K562 (cell line): ENCODE results near the gene ZNF799. TPM values are rescaled to one million over a fixed set of nuclear protein-coding genes. Genes with fewer than 3 reads are reported as not detected.

ENCODE experiments used
- CREM ChIP-seq: IDR thresholded peaks from 2 replicates; pipeline ENCODE4 v1.6.1; 2014; ENCODE audit warnings: antibody characterized with exemption, low read depth
- PML ChIP-seq: IDR thresholded peaks from 2 replicates; pipeline ENCODE4 v1.6.1; 2012; ENCODE audit warnings: low read length, inconsistent platforms
- RB1 ChIP-seq: fragments of 450-650 bp; IDR thresholded peaks from 2 replicates; pipeline ENCODE4 v1.6.1; 2017; ENCODE audit warnings: low read depth, mild to moderate bottlenecking
- RBBP5 ChIP-seq: fragments of 200-600 bp; sonication (generic); IDR thresholded peaks from 2 replicates; pipeline ENCODE4 v1.6.1; 2012; ENCODE audit warnings: borderline replicate concordance, mild to moderate bottlenecking, low read length, control low read depth, inconsistent platforms; ENCODE audit not compliant: insufficient read depth, poor library complexity, severe bottlenecking
- SAFB ChIP-seq: fragments of 200-400 bp; formaldehyde crosslinking; IDR thresholded peaks from 2 replicates; pipeline ENCODE4 v1.6.1; 2017; ENCODE audit warnings: low read depth, low read length, borderline replicate concordance
- SMAD1 ChIP-seq: fragments of 150-350 bp; IDR thresholded peaks from 2 replicates; pipeline ENCODE4 v1.6.1; 2014; ENCODE audit warnings: low read length, low read depth; ENCODE audit not compliant: partially characterized antibody
- SUPT5H ChIP-seq: fragments of 450-650 bp; IDR thresholded peaks from 2 replicates; pipeline ENCODE4 v1.6.1; 2016
- polyA plus RNA-seq, 8 experiments: library from polyadenylated mRNA; depleted of rRNA in 4 of 8; stranded (reverse) in 5 of 8; unstranded in 3 of 8; fragments of >200 nt; fragmentation: Nextera tagmentation in 2 of 8; fragmentation: Illumina TruSeq in 1 of 8; extraction: Ambion mirVana in 2 of 8; extraction: Trizol in 1 of 8; gene quantifications; 2 replicates each; pipeline versions ENCODE4 v1.2.1 to v1.2.3, GENCODE V29; 2011 to 2014; ENCODE audit warnings: inconsistent platforms in 1 of 8, missing spikeins in 1 of 8
- total RNA-seq, 7 experiments: library from RNA; depleted of rRNA in 6 of 7; stranded (reverse); fragments of >200 nt in 6 of 7; fragmentation: Illumina TruSeq in 2 of 7; extraction: Trizol in 2 of 7; gene quantifications; 2 replicates each; pipeline versions ENCODE4 v1.2.1 to v1.2.3, GENCODE V29; 2011 to 2021; ENCODE audit warnings: low replicate concordance in 1 of 7
- TF ChIP-seq, protein P1 (sequence below): fragments of 450-650 bp; IDR thresholded peaks from 2 replicates; pipeline ENCODE4 v1.6.1; 2016; ENCODE audit warnings: mild to moderate bottlenecking, moderate library complexity
- TF ChIP-seq, protein P2 (sequence below): fragments of 450-650 bp; IDR thresholded peaks from 2 replicates; pipeline ENCODE4 v1.6.1; 2017; ENCODE audit warnings: mild to moderate bottlenecking, moderate library complexity

Gene ZNF799
- total and polyA plus RNA-seq, 9 of the 15 experiments (the other 6 are each of a cell fraction or from before 2014, with no cell fraction given): 0.63 to 5.5 (median 2.9) TPM

DNA sequence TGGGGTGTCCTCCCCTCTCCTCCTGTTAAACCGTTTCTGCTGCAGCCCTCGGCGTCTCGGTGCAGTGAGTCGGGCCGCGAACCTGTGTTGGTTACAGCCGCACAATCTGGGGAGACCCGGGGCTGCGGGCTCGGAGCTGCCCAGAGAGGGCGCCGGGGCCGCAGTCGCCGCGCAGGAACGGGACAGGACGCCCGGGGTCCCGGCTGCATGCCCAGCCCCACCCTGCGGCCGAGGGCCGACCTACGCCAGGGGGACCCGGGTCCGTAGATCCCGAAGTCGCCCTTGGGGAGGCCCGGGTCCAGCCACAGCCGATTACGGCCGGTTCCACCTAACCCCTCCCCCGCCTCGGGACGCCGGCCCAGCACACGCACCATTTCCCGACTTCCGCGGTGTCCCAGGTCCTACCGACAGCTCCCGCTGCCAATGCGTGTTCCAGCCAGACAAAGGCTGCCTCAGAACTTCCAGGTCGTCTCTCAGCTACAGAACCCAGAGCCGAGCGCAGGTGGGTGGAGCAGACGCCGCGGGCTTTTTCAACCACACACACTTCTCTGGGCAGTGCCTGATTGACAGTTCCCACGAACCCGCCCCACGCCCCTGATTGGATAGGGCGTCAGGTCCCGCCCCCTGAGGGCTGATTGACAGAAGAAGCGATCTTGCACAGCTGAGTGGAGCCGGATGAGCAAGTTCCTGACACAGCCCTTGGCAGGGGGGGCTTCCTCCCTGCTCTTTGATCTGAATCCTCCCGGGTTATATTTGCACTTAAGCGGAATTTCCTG is 39.7 kb upstream of the ZNF799 start, which contains the start of gene ZNF443 (continued):
- TF ChIP-seq, protein P1, sequence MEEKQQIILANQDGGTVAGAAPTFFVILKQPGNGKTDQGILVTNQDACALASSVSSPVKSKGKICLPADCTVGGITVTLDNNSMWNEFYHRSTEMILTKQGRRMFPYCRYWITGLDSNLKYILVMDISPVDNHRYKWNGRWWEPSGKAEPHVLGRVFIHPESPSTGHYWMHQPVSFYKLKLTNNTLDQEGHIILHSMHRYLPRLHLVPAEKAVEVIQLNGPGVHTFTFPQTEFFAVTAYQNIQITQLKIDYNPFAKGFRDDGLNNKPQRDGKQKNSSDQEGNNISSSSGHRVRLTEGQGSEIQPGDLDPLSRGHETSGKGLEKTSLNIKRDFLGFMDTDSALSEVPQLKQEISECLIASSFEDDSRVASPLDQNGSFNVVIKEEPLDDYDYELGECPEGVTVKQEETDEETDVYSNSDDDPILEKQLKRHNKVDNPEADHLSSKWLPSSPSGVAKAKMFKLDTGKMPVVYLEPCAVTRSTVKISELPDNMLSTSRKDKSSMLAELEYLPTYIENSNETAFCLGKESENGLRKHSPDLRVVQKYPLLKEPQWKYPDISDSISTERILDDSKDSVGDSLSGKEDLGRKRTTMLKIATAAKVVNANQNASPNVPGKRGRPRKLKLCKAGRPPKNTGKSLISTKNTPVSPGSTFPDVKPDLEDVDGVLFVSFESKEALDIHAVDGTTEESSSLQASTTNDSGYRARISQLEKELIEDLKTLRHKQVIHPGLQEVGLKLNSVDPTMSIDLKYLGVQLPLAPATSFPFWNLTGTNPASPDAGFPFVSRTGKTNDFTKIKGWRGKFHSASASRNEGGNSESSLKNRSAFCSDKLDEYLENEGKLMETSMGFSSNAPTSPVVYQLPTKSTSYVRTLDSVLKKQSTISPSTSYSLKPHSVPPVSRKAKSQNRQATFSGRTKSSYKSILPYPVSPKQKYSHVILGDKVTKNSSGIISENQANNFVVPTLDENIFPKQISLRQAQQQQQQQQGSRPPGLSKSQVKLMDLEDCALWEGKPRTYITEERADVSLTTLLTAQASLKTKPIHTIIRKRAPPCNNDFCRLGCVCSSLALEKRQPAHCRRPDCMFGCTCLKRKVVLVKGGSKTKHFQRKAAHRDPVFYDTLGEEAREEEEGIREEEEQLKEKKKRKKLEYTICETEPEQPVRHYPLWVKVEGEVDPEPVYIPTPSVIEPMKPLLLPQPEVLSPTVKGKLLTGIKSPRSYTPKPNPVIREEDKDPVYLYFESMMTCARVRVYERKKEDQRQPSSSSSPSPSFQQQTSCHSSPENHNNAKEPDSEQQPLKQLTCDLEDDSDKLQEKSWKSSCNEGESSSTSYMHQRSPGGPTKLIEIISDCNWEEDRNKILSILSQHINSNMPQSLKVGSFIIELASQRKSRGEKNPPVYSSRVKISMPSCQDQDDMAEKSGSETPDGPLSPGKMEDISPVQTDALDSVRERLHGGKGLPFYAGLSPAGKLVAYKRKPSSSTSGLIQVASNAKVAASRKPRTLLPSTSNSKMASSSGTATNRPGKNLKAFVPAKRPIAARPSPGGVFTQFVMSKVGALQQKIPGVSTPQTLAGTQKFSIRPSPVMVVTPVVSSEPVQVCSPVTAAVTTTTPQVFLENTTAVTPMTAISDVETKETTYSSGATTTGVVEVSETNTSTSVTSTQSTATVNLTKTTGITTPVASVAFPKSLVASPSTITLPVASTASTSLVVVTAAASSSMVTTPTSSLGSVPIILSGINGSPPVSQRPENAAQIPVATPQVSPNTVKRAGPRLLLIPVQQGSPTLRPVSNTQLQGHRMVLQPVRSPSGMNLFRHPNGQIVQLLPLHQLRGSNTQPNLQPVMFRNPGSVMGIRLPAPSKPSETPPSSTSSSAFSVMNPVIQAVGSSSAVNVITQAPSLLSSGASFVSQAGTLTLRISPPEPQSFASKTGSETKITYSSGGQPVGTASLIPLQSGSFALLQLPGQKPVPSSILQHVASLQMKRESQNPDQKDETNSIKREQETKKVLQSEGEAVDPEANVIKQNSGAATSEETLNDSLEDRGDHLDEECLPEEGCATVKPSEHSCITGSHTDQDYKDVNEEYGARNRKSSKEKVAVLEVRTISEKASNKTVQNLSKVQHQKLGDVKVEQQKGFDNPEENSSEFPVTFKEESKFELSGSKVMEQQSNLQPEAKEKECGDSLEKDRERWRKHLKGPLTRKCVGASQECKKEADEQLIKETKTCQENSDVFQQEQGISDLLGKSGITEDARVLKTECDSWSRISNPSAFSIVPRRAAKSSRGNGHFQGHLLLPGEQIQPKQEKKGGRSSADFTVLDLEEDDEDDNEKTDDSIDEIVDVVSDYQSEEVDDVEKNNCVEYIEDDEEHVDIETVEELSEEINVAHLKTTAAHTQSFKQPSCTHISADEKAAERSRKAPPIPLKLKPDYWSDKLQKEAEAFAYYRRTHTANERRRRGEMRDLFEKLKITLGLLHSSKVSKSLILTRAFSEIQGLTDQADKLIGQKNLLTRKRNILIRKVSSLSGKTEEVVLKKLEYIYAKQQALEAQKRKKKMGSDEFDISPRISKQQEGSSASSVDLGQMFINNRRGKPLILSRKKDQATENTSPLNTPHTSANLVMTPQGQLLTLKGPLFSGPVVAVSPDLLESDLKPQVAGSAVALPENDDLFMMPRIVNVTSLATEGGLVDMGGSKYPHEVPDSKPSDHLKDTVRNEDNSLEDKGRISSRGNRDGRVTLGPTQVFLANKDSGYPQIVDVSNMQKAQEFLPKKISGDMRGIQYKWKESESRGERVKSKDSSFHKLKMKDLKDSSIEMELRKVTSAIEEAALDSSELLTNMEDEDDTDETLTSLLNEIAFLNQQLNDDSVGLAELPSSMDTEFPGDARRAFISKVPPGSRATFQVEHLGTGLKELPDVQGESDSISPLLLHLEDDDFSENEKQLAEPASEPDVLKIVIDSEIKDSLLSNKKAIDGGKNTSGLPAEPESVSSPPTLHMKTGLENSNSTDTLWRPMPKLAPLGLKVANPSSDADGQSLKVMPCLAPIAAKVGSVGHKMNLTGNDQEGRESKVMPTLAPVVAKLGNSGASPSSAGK: peak; percentile 22; the same call in 1 of the 2 replicates
- TF ChIP-seq SMAD1: no peak
- TF ChIP-seq CREM: 0 out of 2 replicates have a peak, but pooled peaks have one; percentile 3
- TF ChIP-seq SUPT5H: peak; percentile 62
- TF ChIP-seq, protein P2, sequence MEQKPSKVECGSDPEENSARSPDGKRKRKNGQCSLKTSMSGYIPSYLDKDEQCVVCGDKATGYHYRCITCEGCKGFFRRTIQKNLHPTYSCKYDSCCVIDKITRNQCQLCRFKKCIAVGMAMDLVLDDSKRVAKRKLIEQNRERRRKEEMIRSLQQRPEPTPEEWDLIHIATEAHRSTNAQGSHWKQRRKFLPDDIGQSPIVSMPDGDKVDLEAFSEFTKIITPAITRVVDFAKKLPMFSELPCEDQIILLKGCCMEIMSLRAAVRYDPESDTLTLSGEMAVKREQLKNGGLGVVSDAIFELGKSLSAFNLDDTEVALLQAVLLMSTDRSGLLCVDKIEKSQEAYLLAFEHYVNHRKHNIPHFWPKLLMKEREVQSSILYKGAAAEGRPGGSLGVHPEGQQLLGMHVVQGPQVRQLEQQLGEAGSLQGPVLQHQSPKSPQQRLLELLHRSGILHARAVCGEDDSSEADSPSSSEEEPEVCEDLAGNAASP: no peak
- TF ChIP-seq SAFB: no peak
- no peak for TF ChIP-seq RB1
- peak; percentile 33; the same call in 1 of the 2 replicates for TF ChIP-seq PML
- TF ChIP-seq RBBP5: peak; percentile 74
